ENCODE results near the gene THOC5.

DNA sequence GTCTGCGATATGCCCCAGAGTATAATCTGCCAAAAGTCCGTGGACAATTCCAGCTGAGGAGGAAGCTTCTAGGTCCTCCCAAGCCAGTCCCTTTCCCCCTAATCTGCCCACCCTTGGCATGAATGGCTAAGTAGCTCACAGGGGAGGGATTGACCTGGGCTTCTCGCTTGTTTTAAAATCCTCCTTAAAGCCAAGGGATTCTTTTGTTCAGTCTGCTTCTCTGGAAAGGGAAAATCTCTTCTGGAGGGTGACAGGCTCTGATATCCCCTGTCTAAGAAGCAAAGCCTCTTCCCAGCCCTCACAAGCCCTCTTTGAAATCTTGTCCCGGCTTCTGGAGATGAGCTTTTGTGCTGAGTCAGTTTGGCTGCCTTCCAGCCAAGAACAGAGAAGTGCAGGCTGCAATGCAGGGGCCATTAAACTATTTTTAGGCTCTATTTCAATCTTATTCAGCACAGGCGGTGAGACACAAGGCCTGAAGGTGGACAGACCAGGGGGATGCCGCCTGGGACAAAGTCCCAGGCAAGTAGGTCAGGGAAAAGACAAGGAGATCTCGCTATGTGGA, 49.7 kb downstream of the THOC5 start:
- TF ChIP-seq, protein P1, sequence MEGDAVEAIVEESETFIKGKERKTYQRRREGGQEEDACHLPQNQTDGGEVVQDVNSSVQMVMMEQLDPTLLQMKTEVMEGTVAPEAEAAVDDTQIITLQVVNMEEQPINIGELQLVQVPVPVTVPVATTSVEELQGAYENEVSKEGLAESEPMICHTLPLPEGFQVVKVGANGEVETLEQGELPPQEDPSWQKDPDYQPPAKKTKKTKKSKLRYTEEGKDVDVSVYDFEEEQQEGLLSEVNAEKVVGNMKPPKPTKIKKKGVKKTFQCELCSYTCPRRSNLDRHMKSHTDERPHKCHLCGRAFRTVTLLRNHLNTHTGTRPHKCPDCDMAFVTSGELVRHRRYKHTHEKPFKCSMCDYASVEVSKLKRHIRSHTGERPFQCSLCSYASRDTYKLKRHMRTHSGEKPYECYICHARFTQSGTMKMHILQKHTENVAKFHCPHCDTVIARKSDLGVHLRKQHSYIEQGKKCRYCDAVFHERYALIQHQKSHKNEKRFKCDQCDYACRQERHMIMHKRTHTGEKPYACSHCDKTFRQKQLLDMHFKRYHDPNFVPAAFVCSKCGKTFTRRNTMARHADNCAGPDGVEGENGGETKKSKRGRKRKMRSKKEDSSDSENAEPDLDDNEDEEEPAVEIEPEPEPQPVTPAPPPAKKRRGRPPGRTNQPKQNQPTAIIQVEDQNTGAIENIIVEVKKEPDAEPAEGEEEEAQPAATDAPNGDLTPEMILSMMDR (IDR thresholded peaks at IDR 0.05; ENCODE audit: poor library complexity, severe bottlenecking) = no peak
- TF ChIP-seq SMC3 (conservative IDR thresholded peaks at IDR 0.05; ENCODE audit: poor library complexity) (no peak), EP300 (conservative IDR thresholded peaks at IDR 0.05; ENCODE audit: poor library complexity, severe bottlenecking) (no peak), RAD21 (conservative IDR thresholded peaks at IDR 0.05) (no peak), EZH2 (IDR thresholded peaks at IDR 0.05; ENCODE audit: borderline replicate concordance, insufficient read depth, low read length, poor library complexity, severe bottlenecking) (no peak), POLR2AphosphoS5 (IDR thresholded peaks at IDR 0.05) (no peak), TAF1 (IDR thresholded peaks at IDR 0.05; ENCODE audit: low read depth) (no peak), MXI1 (conservative IDR thresholded peaks at IDR 0.05; ENCODE audit: poor library complexity, severe bottlenecking) (no peak)
- TF ChIP-seq, protein P2, sequence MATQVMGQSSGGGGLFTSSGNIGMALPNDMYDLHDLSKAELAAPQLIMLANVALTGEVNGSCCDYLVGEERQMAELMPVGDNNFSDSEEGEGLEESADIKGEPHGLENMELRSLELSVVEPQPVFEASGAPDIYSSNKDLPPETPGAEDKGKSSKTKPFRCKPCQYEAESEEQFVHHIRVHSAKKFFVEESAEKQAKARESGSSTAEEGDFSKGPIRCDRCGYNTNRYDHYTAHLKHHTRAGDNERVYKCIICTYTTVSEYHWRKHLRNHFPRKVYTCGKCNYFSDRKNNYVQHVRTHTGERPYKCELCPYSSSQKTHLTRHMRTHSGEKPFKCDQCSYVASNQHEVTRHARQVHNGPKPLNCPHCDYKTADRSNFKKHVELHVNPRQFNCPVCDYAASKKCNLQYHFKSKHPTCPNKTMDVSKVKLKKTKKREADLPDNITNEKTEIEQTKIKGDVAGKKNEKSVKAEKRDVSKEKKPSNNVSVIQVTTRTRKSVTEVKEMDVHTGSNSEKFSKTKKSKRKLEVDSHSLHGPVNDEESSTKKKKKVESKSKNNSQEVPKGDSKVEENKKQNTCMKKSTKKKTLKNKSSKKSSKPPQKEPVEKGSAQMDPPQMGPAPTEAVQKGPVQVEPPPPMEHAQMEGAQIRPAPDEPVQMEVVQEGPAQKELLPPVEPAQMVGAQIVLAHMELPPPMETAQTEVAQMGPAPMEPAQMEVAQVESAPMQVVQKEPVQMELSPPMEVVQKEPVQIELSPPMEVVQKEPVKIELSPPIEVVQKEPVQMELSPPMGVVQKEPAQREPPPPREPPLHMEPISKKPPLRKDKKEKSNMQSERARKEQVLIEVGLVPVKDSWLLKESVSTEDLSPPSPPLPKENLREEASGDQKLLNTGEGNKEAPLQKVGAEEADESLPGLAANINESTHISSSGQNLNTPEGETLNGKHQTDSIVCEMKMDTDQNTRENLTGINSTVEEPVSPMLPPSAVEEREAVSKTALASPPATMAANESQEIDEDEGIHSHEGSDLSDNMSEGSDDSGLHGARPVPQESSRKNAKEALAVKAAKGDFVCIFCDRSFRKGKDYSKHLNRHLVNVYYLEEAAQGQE (IDR thresholded peaks at IDR 0.05; ENCODE audit: borderline replicate concordance) = no peak
